HepG2 (cell line): ENCODE measurements around the gene MYO7B. TPM values are rescaled to one million over a fixed set of nuclear protein-coding genes. Genes with fewer than 3 reads are reported as not detected.
"Not testable (repeated sequence)": the region's sequence is repeated elsewhere in the genome, so short reads cannot be mapped to it uniquely, and the experiment has no call there.

Experiments
- ATAC-seq: fragments of 200-7000 bp; cut with Tn5 transposase; 3 replicates; pipeline ENCODE4 v1.9.1; 2020; ENCODE audit warnings: mild to moderate bottlenecking, moderate library complexity
- BruUV-seq: library from RNA; stranded (reverse); fragments of 400-500 nt; replicated peaks from 2 replicates; lab custom pipeline; 2021; lab: Mats Ljungman, UMichigan
- CTCF ChIA-PET: fragments of 300-600 bp; formaldehyde crosslinking; extraction: SDS; loops from one replicate; lab custom pipeline; 2021; ENCODE audit warnings: low total read pairs, inconsistent platforms, low intra/inter-chr PET ratio; lab: Yijun Ruan, JAX
- POLR2A ChIA-PET: fragments of 350-600 bp; sonication (Branson Sonifier 250); formaldehyde crosslinking; loops from one replicate; lab custom pipeline; 2020; ENCODE audit warnings: antibody characterized with exemption, inconsistent platforms; lab: Yijun Ruan, JAX
- DNase-seq: peaks from one replicate; pipeline ENCODE4 v3.0.0-alpha.2; 2015; ENCODE audit warnings: low spot score
- FAIRE-seq: peaks from 3 replicates; lab custom pipeline; 2011; peaks lifted over from hg19 to GRCh38; lab: Jason Lieb, UNC
- H2AFZ ChIP-seq: one replicate; pipeline ENCODE4 v1.6.1; 2011; ENCODE audit warnings: low read length, inconsistent platforms
- H3K27ac ChIP-seq: fragments of 300-600 bp; 3 replicates; pipeline ENCODE4 v1.8.0; 2011; ENCODE audit warnings: mixed run types, mild to moderate bottlenecking, mixed read lengths, low read length, inconsistent platforms; ENCODE audit not compliant: insufficient read depth; ENCODE audit errors: extremely low read length
- H3K27me3 ChIP-seq, 2 experiments: fragments of 200-600 bp in 1 of 2; 2 replicates in 1 of 2; 3 replicates in 1 of 2; pipeline versions ENCODE4 v1.6.0 to v1.8.0; 2011; ENCODE audit warnings: low read length in 2 of 2, mild to moderate bottlenecking in 2 of 2, moderate library complexity in 2 of 2, inconsistent platforms in 1 of 2; ENCODE audit not compliant: insufficient read depth in 2 of 2, control insufficient read depth in 1 of 2
- H3K36me3 ChIP-seq, 2 experiments: fragments of 200-600 bp in 1 of 2; replicated peaks in 1 of 2; 2 replicates in 1 of 2; 3 replicates in 1 of 2; pipeline versions ENCODE4 v1.5.1 to v1.8.0; 2011; ENCODE audit warnings: low read length in 2 of 2, inconsistent platforms in 1 of 2; ENCODE audit not compliant: insufficient read depth in 2 of 2, control insufficient read depth in 1 of 2
- H3K4me1 ChIP-seq: 2 replicates; pipeline ENCODE4 v1.5.1; 2012; ENCODE audit warnings: low read length, inconsistent platforms; ENCODE audit not compliant: insufficient read depth
- H3K4me2 ChIP-seq: 2 replicates; pipeline ENCODE4 v1.6.0; 2011; ENCODE audit warnings: low read depth, low read length, inconsistent platforms
- H3K4me3 ChIP-seq, 3 experiments: fragments of 200-600 bp in 1 of 3; sonication (generic), shearing (Covaris generic) in 1 of 3; replicated peaks in 1 of 3; 2 replicates each; pipeline ENCODE4 v1.5.1; 2011 to 2016; ENCODE audit warnings: low read length in 3 of 3, inconsistent platforms in 2 of 3, low read depth in 2 of 3, mild to moderate bottlenecking in 2 of 3, control low read depth in 1 of 3, mixed read lengths in 1 of 3; ENCODE audit not compliant: insufficient read depth in 1 of 3
- H3K79me2 ChIP-seq: one replicate; pipeline ENCODE4 v1.6.1; 2011; ENCODE audit warnings: low read length, inconsistent platforms; ENCODE audit not compliant: insufficient read depth
- H3K9ac ChIP-seq: 2 replicates; pipeline ENCODE4 v1.6.0; 2011; ENCODE audit warnings: mild to moderate bottlenecking, low read depth, low read length, inconsistent platforms; ENCODE audit not compliant: insufficient read depth
- H3K9me3 ChIP-seq: 2 replicates; pipeline ENCODE4 v1.5.1; 2012; ENCODE audit warnings: mild to moderate bottlenecking, low read length
- H4K20me1 ChIP-seq: 2 replicates; pipeline ENCODE4 v1.6.0; 2011; ENCODE audit warnings: inconsistent platforms, mild to moderate bottlenecking, low read length, moderate library complexity; ENCODE audit not compliant: insufficient read depth
- ARID5B ChIP-seq: IDR thresholded peaks from 2 replicates; pipeline ENCODE4 v1.4.0; 2020; ENCODE audit warnings: mild to moderate bottlenecking, missing genetic modification reagents
- EED ChIP-seq: sonication (generic); formaldehyde crosslinking; IDR thresholded peaks from 2 replicates; pipeline ENCODE4 v1.5.0; 2020; ENCODE audit warnings: mild to moderate bottlenecking, missing genetic modification reagents
- EP300 ChIP-seq, 3 experiments: sonication (generic) in 1 of 3; formaldehyde crosslinking in 1 of 3; IDR thresholded peaks; 2 replicates each; pipeline versions ENCODE4 v1.5.1 to v1.6.1; 2011 to 2020; ENCODE audit warnings: low read depth in 2 of 3, low read length in 2 of 3, borderline replicate concordance in 1 of 3, improper control_type of control experiment in 1 of 3, mild to moderate bottlenecking in 1 of 3, missing genetic modification reagents in 1 of 3, moderate library complexity in 1 of 3
- FOXA1 ChIP-seq, 2 experiments: fragments of 450-650 bp in 1 of 2; sonication (generic) in 1 of 2; formaldehyde crosslinking in 1 of 2; IDR thresholded peaks; 2 replicates each; pipeline versions ENCODE4 v1.4.0 to v1.6.1; 2016 to 2020; ENCODE audit warnings: missing genetic modification reagents in 1 of 2
- HDAC2 ChIP-seq: sonication (generic); formaldehyde crosslinking; IDR thresholded peaks from 2 replicates; pipeline ENCODE4 v1.4.0; 2020; ENCODE audit warnings: missing genetic modification reagents
- KMT2A ChIP-seq: sonication (generic); formaldehyde crosslinking; IDR thresholded peaks from 2 replicates; pipeline ENCODE4 v1.4.0; 2020; ENCODE audit warnings: missing genetic modification reagents
- MED1 ChIP-seq: sonication (generic); formaldehyde crosslinking; IDR thresholded peaks from 2 replicates; pipeline ENCODE4 v1.4.0; 2020; ENCODE audit warnings: missing genetic modification reagents
- SOX13 ChIP-seq, 3 experiments: fragments of 450-650 bp in 1 of 3; sonication (generic) in 1 of 3; formaldehyde crosslinking in 1 of 3; IDR thresholded peaks in 2 of 3; conservative IDR thresholded peaks in 1 of 3; 2 replicates each; pipeline versions ENCODE4 v1.5.0 to v1.6.1; 2016 to 2020; ENCODE audit warnings: antibody characterized with exemption in 1 of 3, mild to moderate bottlenecking in 1 of 3, missing compliant biosample characterization in 1 of 3, missing genetic modification reagents in 1 of 3, moderate library complexity in 1 of 3
- SOX5 ChIP-seq: IDR thresholded peaks from 2 replicates; pipeline ENCODE4 v1.6.1; 2016; ENCODE audit warnings: borderline replicate concordance
- ZXDC ChIP-seq: sonication (generic); formaldehyde crosslinking; IDR thresholded peaks from 2 replicates; pipeline ENCODE4 v1.5.0; 2020; ENCODE audit warnings: mild to moderate bottlenecking, missing genetic modification reagents
- WGBS: methylation state at CpG from one replicate; pipeline ENCODE4 v1.1.6; 2017; ENCODE audit warnings: low lambda C conversion rate; 5-methylcytosine and 5-hydroxymethylcytosine counted together
- in situ Hi-C: cut with HindIII; loops from 2 replicates; pipeline ENCODE4 v1.10.0; 2017; ENCODE audit warnings: low pct_unique_long_range_greater_than_20kb; ENCODE audit not compliant: extremely low pct_ligation_motif_present
- intact Hi-C: fragments of 100-400 bp; cut with micrococcal nuclease; formaldehyde crosslinking; loops from one replicate; pipeline ENCODE4 v1.10.0; 2022; ENCODE audit not compliant: unreplicated experiment
- polyA plus RNA-seq, 8 experiments: library from polyadenylated mRNA; depleted of rRNA in 3 of 8; stranded (reverse) in 7 of 8; unstranded in 1 of 8; fragments of >200 nt; fragmentation: Illumina TruSeq in 4 of 8; extraction: Trizol in 4 of 8; gene quantifications; 2 replicates each; pipeline versions ENCODE4 v1.2.1 to v1.2.3, GENCODE V29; 2011 to 2016; ENCODE audit warnings: low read depth in 4 of 8, missing spikeins in 1 of 8, mixed read lengths in 1 of 8; ENCODE audit not compliant: insufficient read depth in 1 of 8
- total RNA-seq, 5 experiments: library from RNA; depleted of rRNA; stranded (reverse); fragments of >200 nt; fragmentation: Illumina TruSeq; extraction: Trizol; gene quantifications; 2 replicates each; pipeline ENCODE4 v1.2.3, GENCODE V29; 2016; ENCODE audit warnings: low read depth in 1 of 5

The MYO7B gene
- total and polyA plus RNA-seq, 2 of the 13 experiments (the other 11 are each of a cell fraction or from before 2014, with no cell fraction given), result not detected

- TF ChIP-seq ZXDC (CRISPR knock-in tag), result 0 out of 2 replicates have a peak, but pooled peaks have one; percentile 4
- TF ChIP-seq EED (CRISPR knock-in tag), result peak; percentile 36; the same call in 1 of the 2 replicates
Measured at GRCh38 chr2:127542231-127542630, 6.7 kb downstream of the MYO7B start (continued).

- under 1% methylated on average over 8 of the region's 8 CpGs for WGBS
- POLR2A ChIA-PET; in situ Hi-C loops; CTCF ChIA-PET; H4K20me1 ChIP-seq; H3K9me3 ChIP-seq; H3K79me2 ChIP-seq; H3K27ac ChIP-seq; intact Hi-C loops; H3K36me3 ChIP-seq; BruUV-seq; TF ChIP-seq SOX13 (IDR thresholded peaks at IDR 0.05); FOXA1 (IDR thresholded peaks at IDR 0.05); EP300 (CRISPR knock-in tag; IDR thresholded peaks at IDR 0.05; ENCODE audit: borderline replicate concordance): not testable (repeated sequence)
- Histone ChIP-seq H3K4me1 (peaks cover 17% of the 10 kb centered on the region), H3K27me3 (peaks cover 1 to 27% of the 10 kb centered on the region in 2 experiments; a peak in 2 of 5 replicates), H3K9ac (peak overlapping the region; percentile 38; the same call in 1 of the 2 replicates), H3K4me3 (peak overlapping the region; percentile 19 to 53 (median 31); a peak in 5 of 6 replicates), H3K4me2 (peak overlapping the region; percentile 89), H2AFZ (peak overlapping the region; percentile 69)
- FAIRE-seq, result peak; percentile 56
- peak; percentile 40 for DNase-seq
- ATAC-seq, result peak; percentile 18; the same call in 1 of the 3 replicates
- TF ChIP-seq MED1 (0 out of 2 replicates have a peak, but pooled peaks have one; percentile 18), SOX13 (CRISPR knock-in tag; conservative IDR thresholded peaks at IDR 0.05 in 1 of 2, IDR thresholded peaks at IDR 0.05 in 1 of 2) (peak in 1 of 2 experiments; percentile 75; a peak in 2 of 4 replicates), HDAC2 (CRISPR knock-in tag) (peak; percentile 38; the same call in 1 of the 2 replicates), FOXA1 (CRISPR knock-in tag; IDR thresholded peaks at IDR 0.05) (peak; percentile 80), SOX5 (CRISPR knock-in tag) (peak; percentile 46; the same call in 1 of the 2 replicates), ARID5B (peak; percentile 72; the same call in 1 of the 2 replicates), EP300 (IDR thresholded peaks at IDR 0.05; ENCODE audit: low read depth in 2 of 2, low read length in 2 of 2) (0 out of 4 replicates have a peak, but pooled peaks of 1 of the 2 experiments have one; percentile 15), KMT2A (CRISPR knock-in tag) (0 out of 2 replicates have a peak, but pooled peaks have one; percentile 34)
Measured at GRCh38 chr2:127543013-127543501, 7.6 kb downstream of the MYO7B start.
